Stimulated activated CD4-positive, alpha-beta T cell treated with anti-CD3 and anti-CD28 coated beads, Interleukin-4, amount 100 ng/mL, for 1 hour (primary cell): ENCODE measurements around the gene CHERP.

Experiments used
- DNase-seq: peaks from one replicate; pipeline ENCODE4 v3.0.0-alpha.2; 2020

The CHERP gene

GRCh38 chr19:16470541-16470910, 71.7 kb downstream of the CHERP start:
- no peak for DNase-seq
